HepG2 (cell line): ENCODE data around the gene C6orf15. TPM values are rescaled to one million over a fixed set of nuclear protein-coding genes. Genes with fewer than 3 reads are reported as not detected.

Experiments used
- ARHGAP35 ChIP-seq: sonication (generic); formaldehyde crosslinking; IDR thresholded peaks from 2 replicates; pipeline ENCODE4 v1.9.0; 2022; ENCODE audit warnings: mild to moderate bottlenecking, inconsistent platforms, moderate library complexity, missing genetic modification reagents, borderline replicate concordance
- ARNTL ChIP-seq: sonication (generic); formaldehyde crosslinking; IDR thresholded peaks from 2 replicates; pipeline ENCODE4 v1.4.0; 2020; ENCODE audit warnings: mild to moderate bottlenecking, missing genetic modification reagents
- EED ChIP-seq: sonication (generic); formaldehyde crosslinking; IDR thresholded peaks from 2 replicates; pipeline ENCODE4 v1.5.0; 2020; ENCODE audit warnings: mild to moderate bottlenecking, missing genetic modification reagents
- ERF ChIP-seq: IDR thresholded peaks from 2 replicates; pipeline ENCODE4 v1.6.1; 2018; ENCODE audit warnings: missing biosample characterization, missing genetic modification reagents
- FOXC1 ChIP-seq: sonication (generic); formaldehyde crosslinking; IDR thresholded peaks from 2 replicates; pipeline ENCODE4 v1.8.0; 2022; ENCODE audit warnings: mild to moderate bottlenecking, missing genetic modification reagents, borderline replicate concordance
- FOXP1 ChIP-seq, 2 experiments: fragments of 450-650 bp in 1 of 2; IDR thresholded peaks; 2 replicates each; pipeline ENCODE4 v1.6.1; 2017 to 2018; ENCODE audit warnings: antibody characterized with exemption in 1 of 2
- GPN1 ChIP-seq: sonication (generic); formaldehyde crosslinking; IDR thresholded peaks from 2 replicates; pipeline ENCODE4 v1.5.1; 2020; ENCODE audit warnings: missing genetic modification reagents, borderline replicate concordance
- KLF12 ChIP-seq: sonication (generic); formaldehyde crosslinking; IDR thresholded peaks from 2 replicates; pipeline ENCODE4 v1.4.0; 2020; ENCODE audit warnings: missing genetic modification reagents, borderline replicate concordance
- LRRFIP1 ChIP-seq: sonication (generic); formaldehyde crosslinking; conservative IDR thresholded peaks from 2 replicates; pipeline ENCODE4 v1.4.0; 2020; ENCODE audit warnings: missing genetic modification reagents
- MAFK ChIP-seq, 2 experiments: IDR thresholded peaks in 1 of 2; conservative IDR thresholded peaks in 1 of 2; 2 replicates each; pipeline ENCODE4 v1.6.1; 2011; ENCODE audit warnings: improper control_type of control experiment in 2 of 2, low read length in 2 of 2
- PLRG1 ChIP-seq: fragments of 450-650 bp; conservative IDR thresholded peaks from 2 replicates; pipeline ENCODE4 v1.6.1; 2016
- POGK ChIP-seq: sonication (generic); formaldehyde crosslinking; conservative IDR thresholded peaks from 2 replicates; pipeline ENCODE4 v1.8.0; 2022; ENCODE audit warnings: mild to moderate bottlenecking, moderate library complexity, missing genetic modification reagents
- RFX5 ChIP-seq: IDR thresholded peaks from 2 replicates; pipeline ENCODE4 v1.6.1; 2011; ENCODE audit warnings: low read depth, low read length, improper control_type of control experiment
- YY1 ChIP-seq: IDR thresholded peaks from 2 replicates; pipeline ENCODE4 v1.6.1; 2011; ENCODE audit warnings: low read length, low read depth, moderate library complexity, mild to moderate bottlenecking; ENCODE audit not compliant: insufficient read depth, insufficient replicate concordance
- ZFP36L1 ChIP-seq: sonication (generic); formaldehyde crosslinking; IDR thresholded peaks from 2 replicates; pipeline ENCODE4 v1.8.0; 2022; ENCODE audit warnings: mild to moderate bottlenecking, missing genetic modification reagents, moderate library complexity
- ZNF446 ChIP-seq: sonication (generic); formaldehyde crosslinking; IDR thresholded peaks from 2 replicates; pipeline ENCODE4 v1.5.0; 2020; ENCODE audit warnings: mild to moderate bottlenecking, missing genetic modification reagents
- ZNF572 ChIP-seq: sonication (generic); formaldehyde crosslinking; IDR thresholded peaks from 2 replicates; pipeline ENCODE4 v1.5.1; 2020; ENCODE audit warnings: mild to moderate bottlenecking, missing genetic modification reagents
- ZNF646 ChIP-seq: sonication (generic); formaldehyde crosslinking; IDR thresholded peaks from 2 replicates; pipeline ENCODE4 v1.9.0; 2021; ENCODE audit warnings: mild to moderate bottlenecking, missing genetic modification reagents
- polyA plus RNA-seq, 8 experiments: library from polyadenylated mRNA; depleted of rRNA in 3 of 8; stranded (reverse) in 7 of 8; unstranded in 1 of 8; fragments of >200 nt; fragmentation: Illumina TruSeq in 4 of 8; extraction: Trizol in 4 of 8; gene quantifications; 2 replicates each; pipeline versions ENCODE4 v1.2.1 to v1.2.3, GENCODE V29; 2011 to 2016; ENCODE audit warnings: low read depth in 4 of 8, missing spikeins in 1 of 8, mixed read lengths in 1 of 8; ENCODE audit not compliant: insufficient read depth in 1 of 8
- total RNA-seq, 5 experiments: library from RNA; depleted of rRNA; stranded (reverse); fragments of >200 nt; fragmentation: Illumina TruSeq; extraction: Trizol; gene quantifications; 2 replicates each; pipeline ENCODE4 v1.2.3, GENCODE V29; 2016; ENCODE audit warnings: low read depth in 1 of 5

Gene C6orf15
- total and polyA plus RNA-seq, 2 of the 13 experiments (the other 11 are each of a cell fraction or from before 2014, with no cell fraction given) = not detected

GRCh38 chr6:31158863-31159855, 46.8 kb upstream of the C6orf15 start (continued):
- no peak for TF ChIP-seq ARNTL (CRISPR knock-in tag)
- no peak for TF ChIP-seq FOXP1 (IDR thresholded peaks at IDR 0.05)
- no peak for TF ChIP-seq FOXP1 (CRISPR knock-in tag; IDR thresholded peaks at IDR 0.05)
- no peak for TF ChIP-seq YY1
- no peak for TF ChIP-seq LRRFIP1 (CRISPR knock-in tag)
- no peak for TF ChIP-seq ZFP36L1 (CRISPR knock-in tag)
- no peak for TF ChIP-seq ERF (CRISPR knock-in tag)
- TF ChIP-seq POGK (CRISPR knock-in tag) = 0 out of 2 replicates have a peak, but pooled peaks have one; percentile 23
- no peak for TF ChIP-seq RFX5
- TF ChIP-seq ZNF572 = no peak
- no peak for TF ChIP-seq ZNF446 (CRISPR knock-in tag)
- TF ChIP-seq ZNF646 (CRISPR knock-in tag) = no peak
- TF ChIP-seq PLRG1 = no peak
- TF ChIP-seq MAFK (conservative IDR thresholded peaks at IDR 0.05 in 1 of 2, IDR thresholded peaks at IDR 0.05 in 1 of 2; ENCODE audit: low read length in 2 of 2) = no peak
- peak; percentile 73 for TF ChIP-seq FOXC1 (CRISPR knock-in tag)
- no peak for TF ChIP-seq EED (CRISPR knock-in tag)
- no peak for TF ChIP-seq ARHGAP35 (CRISPR knock-in tag)
- no peak for TF ChIP-seq GPN1 (CRISPR knock-in tag)
- peak; percentile 48; the same call in 1 of the 2 replicates for TF ChIP-seq KLF12 (CRISPR knock-in tag)
